NB4 (cell line): ENCODE measurements around the gene STARD13.

Experiments
- POLR2A ChIP-seq: IDR thresholded peaks from 2 replicates; pipeline ENCODE4 v1.6.1; 2011; ENCODE audit warnings: mild to moderate bottlenecking; ENCODE audit not compliant: insufficient read length; ENCODE audit errors: extremely low read depth
- TF ChIP-seq, protein P1 (sequence below): IDR thresholded peaks from one replicate; pipeline ENCODE4 v1.5.1; 2012; ENCODE audit warnings: low read depth, low read length

- no peak for TF ChIP-seq POLR2A
- TF ChIP-seq, protein P1, sequence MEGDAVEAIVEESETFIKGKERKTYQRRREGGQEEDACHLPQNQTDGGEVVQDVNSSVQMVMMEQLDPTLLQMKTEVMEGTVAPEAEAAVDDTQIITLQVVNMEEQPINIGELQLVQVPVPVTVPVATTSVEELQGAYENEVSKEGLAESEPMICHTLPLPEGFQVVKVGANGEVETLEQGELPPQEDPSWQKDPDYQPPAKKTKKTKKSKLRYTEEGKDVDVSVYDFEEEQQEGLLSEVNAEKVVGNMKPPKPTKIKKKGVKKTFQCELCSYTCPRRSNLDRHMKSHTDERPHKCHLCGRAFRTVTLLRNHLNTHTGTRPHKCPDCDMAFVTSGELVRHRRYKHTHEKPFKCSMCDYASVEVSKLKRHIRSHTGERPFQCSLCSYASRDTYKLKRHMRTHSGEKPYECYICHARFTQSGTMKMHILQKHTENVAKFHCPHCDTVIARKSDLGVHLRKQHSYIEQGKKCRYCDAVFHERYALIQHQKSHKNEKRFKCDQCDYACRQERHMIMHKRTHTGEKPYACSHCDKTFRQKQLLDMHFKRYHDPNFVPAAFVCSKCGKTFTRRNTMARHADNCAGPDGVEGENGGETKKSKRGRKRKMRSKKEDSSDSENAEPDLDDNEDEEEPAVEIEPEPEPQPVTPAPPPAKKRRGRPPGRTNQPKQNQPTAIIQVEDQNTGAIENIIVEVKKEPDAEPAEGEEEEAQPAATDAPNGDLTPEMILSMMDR, result no peak
These were observed 205.6 kb downstream of the STARD13 start for GRCh38 chr13:33079960-33080359.
